B cell (primary cell): ENCODE measurements around the gene LHPP. TPM values are rescaled to one million over a fixed set of nuclear protein-coding genes. Genes with fewer than 3 reads are reported as not detected.

Experiments used
- ATAC-seq: fragments of 200-7000 bp; cut with Tn5 transposase; one replicate; pipeline ENCODE4 v1.10.0; 2021; ENCODE audit warnings: low read depth, mild to moderate bottlenecking, moderate number of reproducible peaks, moderate library complexity
- CTCF ChIA-PET: fragments of 350-600 bp; sonication (Branson Sonifier 250); formaldehyde crosslinking; loops from one replicate; lab custom pipeline; 2021; ENCODE audit warnings: antibody characterized with exemption, inconsistent platforms; lab: Charles Lee
- POLR2A ChIA-PET: fragments of 350-600 bp; sonication (Branson Sonifier 250); formaldehyde crosslinking; loops from one replicate; lab custom pipeline; 2021; ENCODE audit warnings: antibody characterized with exemption; lab: Charles Lee
- DNase-seq: peaks from one replicate; pipeline ENCODE4 v3.0.0; 2013
- H2AFZ ChIP-seq: 2 replicates; pipeline ENCODE4 v1.6.1; 2012; ENCODE audit warnings: mild to moderate bottlenecking, low read depth, low read length; ENCODE audit not compliant: insufficient read depth, poor library complexity, severe bottlenecking
- H3K27ac ChIP-seq, 2 donors: 1 replicate in 1 of 2; 2 replicates in 1 of 2; pipeline ENCODE4 v1.5.1; 2012 to 2013; ENCODE audit warnings: low read length in 2 of 2, mild to moderate bottlenecking in 2 of 2, moderate library complexity in 1 of 2
- H3K27me3 ChIP-seq, 4 experiments: fragments of 200-600 bp in 1 of 4; sonication (generic) in 1 of 4; replicated peaks in 1 of 4; 1 replicate in 2 of 4; 2 replicates in 2 of 4; pipeline versions ENCODE4 v1.6.1 to v1.7.0; 2013 to 2016; ENCODE audit warnings: low read length in 3 of 4, mild to moderate bottlenecking in 2 of 4, mixed read lengths in 1 of 4, moderate library complexity in 1 of 4; ENCODE audit not compliant: insufficient read depth in 4 of 4, control insufficient read depth in 3 of 4; ENCODE audit errors: control extremely low read depth in 1 of 4
- H3K36me3 ChIP-seq, 2 experiments: replicated peaks in 1 of 2; 1 replicate in 1 of 2; 2 replicates in 1 of 2; pipeline versions ENCODE4 v1.6.1 to v1.7.1; 2013; ENCODE audit warnings: low read length in 1 of 2; ENCODE audit not compliant: insufficient read depth in 2 of 2, control insufficient read depth in 1 of 2; ENCODE audit errors: control extremely low read depth in 1 of 2, extremely low read depth in 1 of 2
- H3K4me1 ChIP-seq, 2 donors: fragments of 200-600 bp in 1 of 2; sonication (generic) in 1 of 2; 1 replicate in 1 of 2; 2 replicates in 1 of 2; pipeline versions ENCODE4 v1.5.1 to v1.6.1; 2013 to 2017; ENCODE audit warnings: low read length in 2 of 2; ENCODE audit not compliant: control insufficient read depth in 2 of 2, insufficient read depth in 2 of 2
- H3K4me2 ChIP-seq: replicated peaks from 2 replicates; pipeline ENCODE3; 2012; ENCODE audit warnings: mild to moderate bottlenecking, low read depth, low read length; ENCODE audit not compliant: poor library complexity, severe bottlenecking
- H3K4me3 ChIP-seq, 5 experiments: fragments of 200-600 bp in 1 of 5; sonication (generic) in 1 of 5; 1 replicate in 3 of 5; 2 replicates in 2 of 5; pipeline versions ENCODE4 v1.5.1 to v1.7.0; 2011 to 2016; ENCODE audit warnings: low read length in 4 of 5, mild to moderate bottlenecking in 4 of 5, low read depth in 2 of 5, control low read depth in 1 of 5, moderate library complexity in 1 of 5; ENCODE audit not compliant: insufficient read depth in 1 of 5; ENCODE audit errors: control extremely low read depth in 1 of 5, extremely low read depth in 1 of 5
- H3K79me2 ChIP-seq: fragments of 200-600 bp; sonication (generic); one replicate; pipeline ENCODE4 v1.6.0; 2016; ENCODE audit warnings: low read length; ENCODE audit not compliant: control insufficient read depth, insufficient read depth
- H3K9ac ChIP-seq: fragments of 200-600 bp; sonication (generic); 2 replicates; pipeline ENCODE4 v1.6.1; 2017; ENCODE audit warnings: mild to moderate bottlenecking, low read length, moderate library complexity
- H3K9me3 ChIP-seq, 3 donors: one replicate each; pipeline versions ENCODE4 v1.6.1 to v1.7.1; 2013; ENCODE audit warnings: low read length in 2 of 3; ENCODE audit not compliant: control insufficient read depth in 2 of 3, insufficient read depth in 1 of 3; ENCODE audit errors: control extremely low read depth in 1 of 3
- H4K20me1 ChIP-seq: 2 replicates; pipeline ENCODE4 v1.6.0; 2012; ENCODE audit warnings: mild to moderate bottlenecking, low read length; ENCODE audit not compliant: insufficient read depth, control insufficient read depth, poor library complexity, severe bottlenecking
- H3K27ac Mint-ChIP-seq: one replicate; pipeline ENCODE4 v1.8.0; 2021; ENCODE audit warnings: mixed read lengths
- H3K27me3 Mint-ChIP-seq: one replicate; pipeline ENCODE4 v1.8.0; 2021; ENCODE audit warnings: mixed read lengths
- H3K4me1 Mint-ChIP-seq: one replicate; pipeline ENCODE4 v1.8.0; 2021; ENCODE audit warnings: mixed read lengths
- H3K4me3 Mint-ChIP-seq: one replicate; pipeline ENCODE4 v1.8.0; 2021; ENCODE audit warnings: mixed read lengths
- H3K9me3 Mint-ChIP-seq: one replicate; pipeline ENCODE4 v1.8.0; 2022; ENCODE audit warnings: mixed read lengths; ENCODE audit not compliant: insufficient read depth
- EZH2 ChIP-seq: IDR thresholded peaks from 2 replicates; pipeline ENCODE4 v1.6.1; 2012; ENCODE audit warnings: borderline replicate concordance, low read depth, mild to moderate bottlenecking, moderate library complexity, low read length; ENCODE audit not compliant: insufficient read depth, poor library complexity, severe bottlenecking
- WGBS: methylation state at CpG from one replicate; pipeline ENCODE4 v1.1.5; 2013; ENCODE audit warnings: missing lambda C conversion rate; ENCODE audit not compliant: insufficient coverage; 5-methylcytosine and 5-hydroxymethylcytosine counted together
- intact Hi-C: fragments of 100-400 bp; cut with micrococcal nuclease; formaldehyde crosslinking; loops from one replicate; pipeline ENCODE4 v1.10.0; 2022
- polyA plus RNA-seq: library from polyadenylated mRNA; depleted of rRNA; stranded (reverse); fragments of >200 nt; gene quantifications from 2 replicates; pipeline ENCODE4 v1.2.3, GENCODE V29; 2012
- total RNA-seq, 2 donors: library from RNA; stranded (reverse); fragments of 120-200 nt in 1 of 2; gene quantifications; 1 replicate in 1 of 2; 2 replicates in 1 of 2; pipeline versions ENCODE4 v1.2.3 to v1.2.4, GENCODE V29; 2013 to 2022
- TF ChIP-seq, protein P1 (sequence below): fragments of 200-600 bp; IDR thresholded peaks from one replicate; pipeline ENCODE4 v1.8.0; 2022; ENCODE audit warnings: antibody characterized with exemption, mild to moderate bottlenecking

Gene LHPP
- total and polyA plus RNA-seq, 2 donors (not counting 1 experiment from before 2014, with no cell fraction given) = 60.2 to 83.5 TPM

GRCh38 chr10:124663228-124663627, 201.6 kb downstream of the LHPP start:
- peaks cover 65% of the 10 kb centered on the region for H3K4me1 Mint-ChIP-seq

More at GRCh38 chr10:124663228-124663627, 201.6 kb downstream of the LHPP start:
- H3K36me3 ChIP-seq = peaks cover 0 to 82% of the 10 kb centered on the region in 2 experiments
- H3K4me2 ChIP-seq = no peak overlapping the region
- H3K27me3 ChIP-seq = no peaks in the 10 kb centered on the region
- H3K4me3 ChIP-seq = no peak overlapping the region
- no peaks in the 10 kb centered on the region for H3K27me3 Mint-ChIP-seq
- DNase-seq = no peak
- H3K9me3 ChIP-seq = no peaks in the 10 kb centered on the region
- intact Hi-C loops = no loop called here
- POLR2A ChIA-PET = interaction anchor here (0.5 to 1.4 kb wide), 3 partner anchors 21 to 128 kb away, joined by 3 to 4 read pairs (median 4); no protein-coding TSS in a partner anchor
- 98% methylated on average over 8 of the region's 8 CpGs for WGBS
- H3K79me2 ChIP-seq = peaks cover 100% of the 10 kb centered on the region
- H2AFZ ChIP-seq = no peak overlapping the region
- H3K9me3 Mint-ChIP-seq = no peaks in the 10 kb centered on the region
- no peak for ATAC-seq
- peaks cover 33 to 51% of the 10 kb centered on the region in 2 donors for H3K4me1 ChIP-seq
- peaks cover 98% of the 10 kb centered on the region for H4K20me1 ChIP-seq
- CTCF ChIA-PET = interaction anchor here (1.0 kb wide), 1 partner anchor 21 kb away, joined by 4 read pairs; no protein-coding TSS in a partner anchor
- no peak overlapping the region for H3K4me3 Mint-ChIP-seq
- TF ChIP-seq, protein P1, sequence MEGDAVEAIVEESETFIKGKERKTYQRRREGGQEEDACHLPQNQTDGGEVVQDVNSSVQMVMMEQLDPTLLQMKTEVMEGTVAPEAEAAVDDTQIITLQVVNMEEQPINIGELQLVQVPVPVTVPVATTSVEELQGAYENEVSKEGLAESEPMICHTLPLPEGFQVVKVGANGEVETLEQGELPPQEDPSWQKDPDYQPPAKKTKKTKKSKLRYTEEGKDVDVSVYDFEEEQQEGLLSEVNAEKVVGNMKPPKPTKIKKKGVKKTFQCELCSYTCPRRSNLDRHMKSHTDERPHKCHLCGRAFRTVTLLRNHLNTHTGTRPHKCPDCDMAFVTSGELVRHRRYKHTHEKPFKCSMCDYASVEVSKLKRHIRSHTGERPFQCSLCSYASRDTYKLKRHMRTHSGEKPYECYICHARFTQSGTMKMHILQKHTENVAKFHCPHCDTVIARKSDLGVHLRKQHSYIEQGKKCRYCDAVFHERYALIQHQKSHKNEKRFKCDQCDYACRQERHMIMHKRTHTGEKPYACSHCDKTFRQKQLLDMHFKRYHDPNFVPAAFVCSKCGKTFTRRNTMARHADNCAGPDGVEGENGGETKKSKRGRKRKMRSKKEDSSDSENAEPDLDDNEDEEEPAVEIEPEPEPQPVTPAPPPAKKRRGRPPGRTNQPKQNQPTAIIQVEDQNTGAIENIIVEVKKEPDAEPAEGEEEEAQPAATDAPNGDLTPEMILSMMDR = no peak
- TF ChIP-seq EZH2 = no peak
- peak overlapping the region in 1 of 2 donors; percentile 0 for H3K27ac ChIP-seq
- no peak overlapping the region for H3K9ac ChIP-seq
- H3K27ac Mint-ChIP-seq = peak overlapping the region; percentile 61

Other genes with a start within 250 kb of the LHPP start
- gene OAT, start 42.9 kb upstream of the LHPP start, total RNA-seq = 16.9 and 20.1 TPM in 2 replicates
- gene OAT, start 42.9 kb upstream of the LHPP start, polyA plus RNA-seq = 13.9 and 44.9 TPM in 2 replicates
- gene NKX1-2, start 11.8 kb upstream of the LHPP start, total RNA-seq = not detected in 2 replicates
- gene NKX1-2, start 11.8 kb upstream of the LHPP start, polyA plus RNA-seq = not detected in 2 replicates